HG03039 (cell line): Measurements from ENCODE around the gene PDCD1LG2.
"Not testable (repeated sequence)": the region's sequence is repeated elsewhere in the genome, so short reads cannot be mapped to it uniquely, and the experiment has no call there.

Experiments used
- ATAC-seq: cut with Tn5 transposase; IDR thresholded peaks from one replicate; pipeline ENCODE4 v1.9.1; 2021; ENCODE audit warnings: mild to moderate bottlenecking, moderate library complexity; ENCODE audit not compliant: unreplicated experiment

Gene PDCD1LG2

DNA sequence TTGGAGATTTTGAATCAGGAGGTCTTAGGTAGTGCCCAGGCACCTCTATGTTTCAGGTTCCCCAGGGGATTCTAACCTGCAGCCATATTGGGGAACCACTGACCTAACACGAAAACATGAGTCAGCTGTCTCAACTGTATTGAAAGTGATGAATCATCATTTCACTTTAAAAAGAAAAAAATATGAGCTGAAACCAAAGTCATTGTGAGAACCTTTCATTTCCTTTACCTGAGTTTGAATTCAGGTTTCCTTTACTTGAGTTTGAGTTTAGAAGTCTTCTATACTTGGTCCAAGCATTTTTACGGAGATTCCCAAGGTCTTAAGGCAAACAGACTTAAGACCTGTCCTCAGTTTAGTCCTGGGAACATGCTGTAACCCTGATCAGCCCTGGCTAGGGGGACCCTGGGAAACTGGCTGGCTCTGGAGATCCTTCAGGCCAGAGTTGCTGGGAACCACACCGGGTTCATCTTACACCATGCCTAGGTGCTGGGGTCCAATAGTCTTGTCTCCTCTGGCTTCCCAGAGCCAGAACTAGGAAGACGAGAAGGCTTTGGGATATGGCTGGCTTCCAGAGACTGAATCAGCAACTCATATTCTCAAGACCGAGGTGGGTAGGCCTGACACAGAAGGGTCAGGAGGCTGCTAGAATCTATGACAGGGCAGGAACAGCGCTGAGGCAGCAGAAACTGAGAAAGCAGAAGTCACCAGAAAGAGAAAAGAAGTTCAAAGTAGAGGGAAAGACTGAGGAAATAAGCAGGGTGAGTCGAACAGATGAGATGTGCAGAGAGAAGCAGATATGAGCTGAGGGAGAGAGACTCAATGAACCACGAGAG, 16.4 kb upstream of the PDCD1LG2 start:
- ATAC-seq, result peak; percentile 84

DNA sequence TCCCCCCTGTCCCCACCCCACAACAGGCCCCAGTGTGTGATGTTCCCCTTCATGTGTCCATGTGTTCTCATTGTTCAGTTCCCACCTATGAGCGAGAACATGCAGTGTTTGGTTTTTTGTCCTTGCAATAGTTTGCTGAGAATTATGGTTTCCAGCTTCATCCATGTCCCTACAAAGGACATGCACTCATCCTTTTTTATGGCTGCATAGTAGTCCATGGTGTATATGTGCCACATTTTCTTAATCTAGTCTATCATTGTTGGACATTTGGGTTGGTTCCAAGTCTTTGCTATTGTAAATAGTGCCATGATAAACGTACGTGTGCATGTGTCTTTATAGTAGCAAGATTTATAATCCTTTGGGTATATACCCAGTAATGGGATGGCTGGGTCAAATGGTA, 15.6 kb upstream of the PDCD1LG2 start:
- not testable (repeated sequence) for ATAC-seq

DNA sequence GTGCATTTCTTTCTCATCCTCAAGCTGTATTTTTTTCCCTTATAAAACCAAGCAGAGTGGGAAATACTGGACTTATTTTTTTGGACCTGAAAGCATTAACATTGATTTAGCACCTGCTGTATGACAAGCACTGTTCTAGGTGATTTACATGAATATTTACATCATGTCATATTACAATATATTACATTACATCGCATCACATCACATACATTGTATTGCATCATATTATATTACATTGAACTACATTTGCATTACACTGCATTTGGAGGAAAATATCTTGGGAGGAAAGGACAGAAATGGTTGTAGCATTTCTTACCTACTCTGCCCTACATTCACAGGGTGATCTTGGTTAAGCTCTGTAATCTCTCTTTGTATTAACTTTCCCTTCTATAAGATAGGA, 11.2 kb upstream of the PDCD1LG2 start:
- ATAC-seq, result no peak

DNA sequence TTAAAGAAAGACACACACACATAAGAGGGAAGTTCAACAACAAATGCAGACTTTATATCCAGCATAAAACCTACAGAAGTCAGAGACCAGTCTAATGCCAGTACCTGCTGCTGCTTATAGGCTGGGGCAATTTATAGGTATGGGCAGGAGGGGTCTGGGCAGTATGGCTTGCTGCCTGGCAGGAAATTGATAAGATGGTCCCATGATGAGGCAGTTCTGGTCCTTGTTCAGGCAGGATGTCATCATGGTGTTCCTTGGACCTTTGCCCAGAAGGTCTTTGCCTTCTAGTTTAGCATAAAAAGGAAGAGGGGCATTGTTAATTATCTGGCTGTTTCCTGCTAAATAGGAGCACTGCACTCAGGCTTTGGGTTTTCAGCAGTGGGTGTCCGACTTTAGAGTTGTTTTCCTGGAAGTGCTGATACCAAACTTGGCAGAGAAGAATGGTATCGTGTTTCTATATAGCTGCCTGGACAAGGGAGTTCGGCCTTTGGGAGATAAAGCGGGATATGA, 10.4 kb upstream of the PDCD1LG2 start:
- no peak for ATAC-seq

- no peak for ATAC-seq
These were observed 9.7 kb upstream of the PDCD1LG2 start for GRCh38 chr9:5500441-5501235.

- ATAC-seq, result no peak
These were observed 7.8 kb upstream of the PDCD1LG2 start for GRCh38 chr9:5502553-5502952.

DNA sequence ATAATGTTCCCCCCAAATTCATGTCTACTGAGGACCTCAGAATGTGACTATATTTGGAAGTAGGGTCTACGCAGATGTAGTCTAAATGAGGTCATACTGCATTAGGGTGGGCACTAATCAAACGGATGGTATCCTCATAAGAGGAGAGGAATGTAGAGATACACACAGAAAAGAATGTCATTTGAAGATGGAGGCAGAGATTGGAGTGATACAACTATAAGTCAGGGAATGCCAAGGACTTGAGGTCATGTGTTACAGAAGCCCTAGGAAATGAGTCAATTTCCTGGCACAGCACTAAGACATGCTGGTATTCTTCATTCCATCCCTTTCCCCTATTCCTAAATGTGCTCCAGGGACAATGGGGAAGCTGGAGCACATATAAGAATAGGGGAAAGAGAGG, 758 bp upstream of the PDCD1LG2 start:
- ATAC-seq, result no peak

DNA sequence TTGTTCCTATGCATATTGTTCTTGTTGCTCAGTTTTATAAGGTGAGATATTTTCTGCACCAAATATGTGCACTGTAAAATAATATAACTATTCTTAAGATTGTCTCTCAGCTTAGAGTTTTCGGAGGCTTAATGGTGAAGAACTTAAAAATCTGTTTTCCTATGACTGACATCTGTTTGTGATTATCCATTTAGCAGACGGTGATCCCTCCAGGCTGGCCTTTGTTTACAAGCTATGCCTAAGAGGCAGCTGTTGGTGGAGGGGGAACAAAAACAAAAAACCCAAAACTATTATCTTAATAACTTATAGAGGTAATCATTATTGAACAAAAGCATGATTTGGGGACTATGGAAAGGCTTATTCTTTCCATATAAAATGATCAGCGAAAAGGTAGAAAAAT, 658 bp downstream of the PDCD1LG2 start:
- ATAC-seq, result no peak

GRCh38 chr9:5511476-5511875, 1.1 kb downstream of the PDCD1LG2 start:
- ATAC-seq, result no peak

GRCh38 chr9:5511935-5512580, 1.7 kb downstream of the PDCD1LG2 start:
- no peak for ATAC-seq

- ATAC-seq, result no peak
These were observed 2.5 kb downstream of the PDCD1LG2 start for GRCh38 chr9:5512658-5513452.

- no peak for ATAC-seq
These were observed 3.8 kb downstream of the PDCD1LG2 start for GRCh38 chr9:5513966-5514616.

- no peak for ATAC-seq
These were observed 4.4 kb downstream of the PDCD1LG2 start for GRCh38 chr9:5514617-5515260.

DNA sequence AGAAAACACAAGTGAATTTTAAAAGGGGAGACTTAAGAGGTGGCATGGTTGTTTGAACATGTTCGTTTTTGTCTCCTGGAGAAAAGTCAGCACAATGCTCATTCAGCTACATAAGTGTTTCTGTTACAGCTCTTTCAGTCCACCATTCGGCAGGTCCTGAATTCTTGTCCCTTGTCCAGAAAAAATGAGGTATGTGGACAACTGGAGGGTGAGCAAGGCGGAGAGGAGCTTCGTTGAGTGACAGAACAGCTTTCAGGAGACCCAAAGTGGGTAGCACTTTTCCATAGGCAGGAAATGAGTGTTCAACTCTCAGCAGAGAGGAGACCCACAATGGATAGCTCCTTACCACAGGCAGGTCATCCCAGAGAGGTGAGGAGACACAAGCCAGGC, 4.9 kb downstream of the PDCD1LG2 start:
- no peak for ATAC-seq

GRCh38 chr9:5516453-5517220, 6.3 kb downstream of the PDCD1LG2 start:
- ATAC-seq, result no peak

- ATAC-seq, result no peak
These were observed 8.0 kb downstream of the PDCD1LG2 start for GRCh38 chr9:5518171-5518936.

GRCh38 chr9:5518937-5519319, 8.6 kb downstream of the PDCD1LG2 start:
- ATAC-seq, result no peak

DNA sequence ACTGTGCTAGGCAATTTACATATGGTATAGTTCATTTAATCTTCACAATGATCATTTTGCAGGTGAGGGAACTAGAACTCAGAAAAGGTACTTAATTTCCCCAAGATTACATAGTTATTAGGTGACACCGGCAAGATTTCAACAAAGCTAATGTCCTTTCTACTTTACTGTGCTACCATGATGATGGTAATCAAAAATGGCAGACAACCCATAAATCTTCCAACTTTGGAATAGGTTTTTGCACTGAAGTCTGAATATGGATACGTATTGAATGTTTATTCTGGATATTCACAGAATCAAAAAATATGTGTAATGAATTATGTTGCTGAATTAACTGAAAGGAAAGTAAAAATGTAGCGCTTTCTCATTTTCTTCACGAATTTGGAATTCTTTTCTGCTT, 13.8 kb downstream of the PDCD1LG2 start:
- no peak for ATAC-seq
